ENCODE data around the gene SLC25A13. TPM values are rescaled to one million over a fixed set of nuclear protein-coding genes. Genes with fewer than 3 reads are reported as not detected.

The SLC25A13 gene
- total and polyA plus RNA-seq, 3 donors from 2014 or later = 13.2 to 49.1 (median 35.4) TPM

GRCh38 chr7:96266580-96266979, 55.3 kb downstream of the SLC25A13 start:
- DNase-seq = no peak
- no peak for TF ChIP-seq POLR2A (IDR thresholded peaks at IDR 0.05)
- TF ChIP-seq, protein P1, sequence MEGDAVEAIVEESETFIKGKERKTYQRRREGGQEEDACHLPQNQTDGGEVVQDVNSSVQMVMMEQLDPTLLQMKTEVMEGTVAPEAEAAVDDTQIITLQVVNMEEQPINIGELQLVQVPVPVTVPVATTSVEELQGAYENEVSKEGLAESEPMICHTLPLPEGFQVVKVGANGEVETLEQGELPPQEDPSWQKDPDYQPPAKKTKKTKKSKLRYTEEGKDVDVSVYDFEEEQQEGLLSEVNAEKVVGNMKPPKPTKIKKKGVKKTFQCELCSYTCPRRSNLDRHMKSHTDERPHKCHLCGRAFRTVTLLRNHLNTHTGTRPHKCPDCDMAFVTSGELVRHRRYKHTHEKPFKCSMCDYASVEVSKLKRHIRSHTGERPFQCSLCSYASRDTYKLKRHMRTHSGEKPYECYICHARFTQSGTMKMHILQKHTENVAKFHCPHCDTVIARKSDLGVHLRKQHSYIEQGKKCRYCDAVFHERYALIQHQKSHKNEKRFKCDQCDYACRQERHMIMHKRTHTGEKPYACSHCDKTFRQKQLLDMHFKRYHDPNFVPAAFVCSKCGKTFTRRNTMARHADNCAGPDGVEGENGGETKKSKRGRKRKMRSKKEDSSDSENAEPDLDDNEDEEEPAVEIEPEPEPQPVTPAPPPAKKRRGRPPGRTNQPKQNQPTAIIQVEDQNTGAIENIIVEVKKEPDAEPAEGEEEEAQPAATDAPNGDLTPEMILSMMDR (IDR thresholded peaks at IDR 0.05) = no peak
- H3K9me3 ChIP-seq = no peaks in the 10 kb centered on the region
- H3K4me1 ChIP-seq = no peaks in the 10 kb centered on the region
- H3K36me3 ChIP-seq (ENCODE audit: low read depth, missing control alignments) = no peaks in the 10 kb centered on the region
- H3K27me3 ChIP-seq = no peaks in the 10 kb centered on the region
- WGBS, 2 donors = 94 to 97% methylated on average over 1 of the region's 1 CpG
- intact Hi-C loops (cut with DNase I; ENCODE audit: low total_unique reads) = no loop called here
- no peak overlapping the region for H3K27ac ChIP-seq
- H3K4me3 ChIP-seq = no peak overlapping the region

DNA sequence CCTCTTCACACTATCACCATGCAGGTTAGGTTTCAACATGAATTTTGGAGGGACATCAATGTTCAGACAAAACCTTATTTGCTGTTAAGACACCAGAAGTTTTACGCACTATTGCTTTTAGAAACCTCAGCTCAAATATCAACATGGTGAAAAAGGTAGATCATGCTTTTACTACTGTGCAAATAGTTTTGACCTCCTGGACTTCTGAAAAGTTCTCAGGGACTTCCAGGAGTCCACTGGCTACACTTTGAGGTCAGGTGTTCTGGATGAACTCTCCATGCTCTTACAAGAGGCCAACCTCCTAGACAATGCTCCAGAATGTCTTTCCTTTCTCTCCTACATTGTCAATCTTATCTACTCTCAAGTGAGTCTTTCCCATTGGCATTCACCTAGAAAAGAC, 55.9 kb downstream of the SLC25A13 start:
- H3K4me3 ChIP-seq = no peak overlapping the region
- WGBS, 2 donors = 100% methylated on average over 1 of the region's 1 CpG
- no peak for DNase-seq
- intact Hi-C loops (cut with DNase I; ENCODE audit: low total_unique reads) = no loop called here
- H3K27ac ChIP-seq = no peak overlapping the region
- no peaks in the 10 kb centered on the region for H3K4me1 ChIP-seq
- no peaks in the 10 kb centered on the region for H3K36me3 ChIP-seq (ENCODE audit: low read depth, missing control alignments)
- no peaks in the 10 kb centered on the region for H3K27me3 ChIP-seq
- H3K9me3 ChIP-seq = no peaks in the 10 kb centered on the region
- TF ChIP-seq, protein P1 (IDR thresholded peaks at IDR 0.05) = no peak
- no peak for TF ChIP-seq POLR2A (IDR thresholded peaks at IDR 0.05)

DNA sequence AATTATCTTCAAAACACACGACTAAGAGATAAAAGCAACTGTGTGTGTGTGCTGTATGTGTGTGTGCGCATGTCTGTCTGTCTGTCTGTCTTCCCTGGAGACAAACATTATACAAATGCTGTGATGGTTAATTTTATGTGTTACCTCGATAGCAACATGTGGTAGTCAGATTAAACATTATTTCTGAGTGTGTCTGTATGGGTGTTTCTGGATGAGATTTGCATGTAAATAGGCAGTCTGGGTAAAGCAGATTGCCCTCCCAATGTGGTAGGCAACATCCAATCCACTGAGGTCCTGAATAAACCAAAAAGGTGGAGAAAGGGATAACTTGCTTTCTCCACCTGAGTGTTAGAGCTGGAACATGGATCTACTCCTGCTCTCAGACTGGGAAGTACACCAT, 67.9 kb downstream of the SLC25A13 start:
- H3K27ac ChIP-seq = no peak overlapping the region
- DNase-seq = no peak
- WGBS, 2 donors = 83 to 90% methylated on average over 3 of the region's 3 CpGs
- H3K4me3 ChIP-seq = no peak overlapping the region
- no peaks in the 10 kb centered on the region for H3K9me3 ChIP-seq
- H3K36me3 ChIP-seq (ENCODE audit: low read depth, missing control alignments) = no peaks in the 10 kb centered on the region
- H3K27me3 ChIP-seq = no peaks in the 10 kb centered on the region
- TF ChIP-seq, protein P1 (IDR thresholded peaks at IDR 0.05) = no peak
- TF ChIP-seq POLR2A (IDR thresholded peaks at IDR 0.05) = no peak
- H3K4me1 ChIP-seq = no peaks in the 10 kb centered on the region
- intact Hi-C loops (cut with DNase I; ENCODE audit: low total_unique reads) = no loop called here

DNA sequence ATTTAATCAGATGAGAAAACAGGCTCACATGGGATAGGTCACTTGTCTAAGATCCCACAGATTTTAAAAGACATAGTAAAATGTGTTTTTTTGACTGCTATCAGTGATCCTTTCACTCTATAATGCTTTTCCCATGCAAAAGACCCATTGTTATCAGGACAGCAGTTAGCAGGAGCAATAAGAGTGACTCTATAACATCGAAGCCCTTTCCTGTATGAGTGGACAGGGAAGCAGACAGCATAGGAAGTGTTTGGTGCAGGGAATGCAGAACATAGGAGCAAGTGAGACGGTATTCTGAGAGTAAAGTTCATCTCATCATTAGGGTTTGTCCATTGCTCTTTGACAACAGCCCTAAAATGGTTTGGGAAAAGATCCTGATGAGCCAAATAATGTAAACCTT, 68.5 kb downstream of the SLC25A13 start:
- Histone ChIP-seq H3K9me3 (no peaks in the 10 kb centered on the region), H3K4me3 (no peak overlapping the region), H3K4me1 (no peaks in the 10 kb centered on the region), H3K36me3 (ENCODE audit: low read depth, missing control alignments) (no peaks in the 10 kb centered on the region), H3K27ac (no peak overlapping the region), H3K27me3 (no peaks in the 10 kb centered on the region)
- intact Hi-C loops (cut with DNase I; ENCODE audit: low total_unique reads) = no loop called here
- WGBS, 2 donors = 65 to 83% methylated on average over 2 of the region's 2 CpGs
- DNase-seq = no peak
- TF ChIP-seq, protein P1 (IDR thresholded peaks at IDR 0.05) = no peak
- TF ChIP-seq POLR2A (IDR thresholded peaks at IDR 0.05) = no peak

- WGBS, 2 donors = 83% methylated on average over 7 of the region's 7 CpGs
- Histone ChIP-seq H3K27me3 (no peaks in the 10 kb centered on the region), H3K27ac (no peak overlapping the region), H3K9me3 (no peaks in the 10 kb centered on the region), H3K36me3 (ENCODE audit: low read depth, missing control alignments) (no peaks in the 10 kb centered on the region), H3K4me1 (no peaks in the 10 kb centered on the region), H3K4me3 (no peak overlapping the region)
- no peak for DNase-seq
- TF ChIP-seq, protein P1 (IDR thresholded peaks at IDR 0.05) = no peak
- TF ChIP-seq POLR2A (IDR thresholded peaks at IDR 0.05) = no peak
- intact Hi-C loops (cut with DNase I; ENCODE audit: low total_unique reads) = no loop called here
Observed at GRCh38 chr7:96250776-96251361, 71.0 kb downstream of the SLC25A13 start.

Data from testis (tissue), 3 donors.